ENCODE results near the gene PACSIN2. TPM values are rescaled to one million over a fixed set of nuclear protein-coding genes. Genes with fewer than 3 reads are reported as not detected.

Gene PACSIN2
- total RNA-seq, 1 donor from 2014 or later = 56.6 TPM

GRCh38 chr22:42994276-42994916, 20.6 kb downstream of the PACSIN2 start:
- Mint-ChIP-seq H3K4me1 (peaks cover 39% of the 10 kb centered on the region), H3K36me3 (peaks cover 9% of the 10 kb centered on the region)

GRCh38 chr22:42993651-42994275, 21.2 kb downstream of the PACSIN2 start:
- Mint-ChIP-seq H3K4me1 (peaks cover 40% of the 10 kb centered on the region), H3K36me3 (peaks cover 6% of the 10 kb centered on the region), H3K9me3 (peaks cover 7% of the 10 kb centered on the region), H3K27me3 (ENCODE audit: low read depth) (no peaks in the 10 kb centered on the region), H3K27ac (peak overlapping the region; percentile 94), H3K4me3 (no peak overlapping the region)
- DNase-seq (ENCODE audit: low spot score in 2 of 2, unreplicated experiment in 2 of 2) = no peak
- no peak for TF ChIP-seq CTCF (IDR thresholded peaks at IDR 0.05; ENCODE audit: unreplicated experiment)

More at GRCh38 chr22:42994276-42994916, 20.6 kb downstream of the PACSIN2 start:
- Mint-ChIP-seq H3K27ac (peak overlapping the region; percentile 94), H3K4me3 (no peak overlapping the region), H3K27me3 (ENCODE audit: low read depth) (no peaks in the 10 kb centered on the region), H3K9me3 (peaks cover 8% of the 10 kb centered on the region)
- DNase-seq (ENCODE audit: low spot score in 2 of 2, unreplicated experiment in 2 of 2) = no peak
- no peak for TF ChIP-seq CTCF (IDR thresholded peaks at IDR 0.05; ENCODE audit: unreplicated experiment)

GRCh38 chr22:42992886-42993479, 22.0 kb downstream of the PACSIN2 start:
- Mint-ChIP-seq H3K4me3 (no peak overlapping the region), H3K27ac (no peak overlapping the region), H3K4me1 (peaks cover 48% of the 10 kb centered on the region), H3K27me3 (ENCODE audit: low read depth) (no peaks in the 10 kb centered on the region), H3K36me3 (peaks cover 3% of the 10 kb centered on the region), H3K9me3 (no peaks in the 10 kb centered on the region)
- no peak for DNase-seq (ENCODE audit: low spot score in 2 of 2, unreplicated experiment in 2 of 2)
- no peak for TF ChIP-seq CTCF (IDR thresholded peaks at IDR 0.05; ENCODE audit: unreplicated experiment)

- H3K36me3 Mint-ChIP-seq = peaks cover 3% of the 10 kb centered on the region
Measured at GRCh38 chr22:42992092-42992491, 22.9 kb downstream of the PACSIN2 start.

GRCh38 chr22:42991010-42991651, 23.8 kb downstream of the PACSIN2 start:
- Mint-ChIP-seq H3K4me3 (no peak overlapping the region), H3K36me3 (peaks cover 3% of the 10 kb centered on the region), H3K27ac (peak overlapping the region; percentile 83), H3K9me3 (no peaks in the 10 kb centered on the region), H3K27me3 (ENCODE audit: low read depth) (no peaks in the 10 kb centered on the region), H3K4me1 (peaks cover 52% of the 10 kb centered on the region)
- no peak for TF ChIP-seq CTCF (IDR thresholded peaks at IDR 0.05; ENCODE audit: unreplicated experiment)
- DNase-seq (ENCODE audit: low spot score in 2 of 2, unreplicated experiment in 2 of 2) = no peak

More at GRCh38 chr22:42992092-42992491, 22.9 kb downstream of the PACSIN2 start:
- no peak for TF ChIP-seq CTCF (IDR thresholded peaks at IDR 0.05; ENCODE audit: unreplicated experiment)
- Mint-ChIP-seq H3K4me1 (peaks cover 47% of the 10 kb centered on the region), H3K4me3 (no peak overlapping the region), H3K27me3 (ENCODE audit: low read depth) (no peaks in the 10 kb centered on the region), H3K27ac (no peak overlapping the region), H3K9me3 (no peaks in the 10 kb centered on the region)
- DNase-seq (ENCODE audit: low spot score in 2 of 2, unreplicated experiment in 2 of 2) = no peak

Data from mesothelial cell of epicardium (in vitro differentiated cells).